ENCODE data around the gene SLC5A12. TPM values are rescaled to one million over a fixed set of nuclear protein-coding genes. Genes with fewer than 3 reads are reported as not detected.
"Not testable (repeated sequence)": the region's sequence is repeated elsewhere in the genome, so short reads cannot be mapped to it uniquely, and the experiment has no call there.

Gene SLC5A12
- total RNA-seq, 1 experiment from 2014 or later: not detected

DNA sequence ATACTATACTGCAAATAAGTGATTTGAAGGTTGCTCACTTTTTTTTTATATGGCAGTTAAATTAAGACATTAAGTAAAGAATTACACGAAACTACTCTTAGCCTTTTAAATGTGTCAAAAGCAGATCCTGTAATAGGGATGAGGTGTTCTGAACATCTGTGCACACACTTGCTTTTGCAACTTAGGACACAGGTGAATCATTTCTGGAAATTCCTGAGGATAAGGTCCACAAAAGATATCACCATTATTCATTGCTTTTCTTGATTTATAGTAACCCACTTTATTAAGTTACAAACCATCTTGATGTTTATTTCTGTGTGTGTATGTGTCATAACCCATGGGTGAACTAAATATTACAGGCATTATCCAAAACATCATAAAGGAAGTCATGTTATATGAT, 55.9 kb downstream of the SLC5A12 start:
- Histone ChIP-seq H3K27me3 (ENCODE audit: low read length) (no peaks in the 10 kb centered on the region), H3K36me3 (ENCODE audit: insufficient read depth, low read length) (no peaks in the 10 kb centered on the region), H3K9ac (ENCODE audit: low read length) (no peak overlapping the region), H3K4me3 (ENCODE audit: low read length) (no peak overlapping the region), H4K20me1 (ENCODE audit: insufficient read depth, low read depth, low read length) (no peaks in the 10 kb centered on the region), H2AFZ (ENCODE audit: low read length) (no peak overlapping the region), H3K9me3 (ENCODE audit: low read length) (no peaks in the 10 kb centered on the region), H3K27ac (ENCODE audit: low read length) (no peak overlapping the region), H3K4me2 (ENCODE audit: low read depth, low read length, poor library complexity, severe bottlenecking) (no peak overlapping the region), H3K4me1 (ENCODE audit: low read length) (no peaks in the 10 kb centered on the region), H3K9me2 (replicated peaks; ENCODE audit: insufficient read depth, low read length) (no peaks in the 10 kb centered on the region), H3K79me2 (ENCODE audit: low read length) (no peaks in the 10 kb centered on the region)
- DNase-seq: no peak

DNA sequence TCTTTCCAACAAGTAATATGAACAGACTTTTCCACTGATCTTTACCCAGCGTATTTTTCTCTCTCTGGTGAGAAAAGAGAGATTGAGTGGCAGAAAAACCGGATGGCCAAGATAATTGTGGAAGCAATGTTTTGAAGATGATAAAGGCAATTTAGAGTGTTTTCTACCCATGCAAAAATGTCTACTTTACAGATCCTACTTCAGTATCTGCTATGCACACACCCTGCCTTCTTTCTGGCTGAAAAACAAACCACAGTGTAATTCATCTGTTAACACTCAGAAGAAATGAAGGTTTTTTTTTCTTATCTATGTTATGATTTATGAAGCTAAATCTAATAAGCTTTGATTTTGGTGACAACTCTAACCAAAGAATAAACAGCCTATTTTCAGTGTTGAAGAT, 56.8 kb downstream of the SLC5A12 start:
- H3K4me1 ChIP-seq (ENCODE audit: low read length): no peaks in the 10 kb centered on the region
- DNase-seq: no peak

DNA sequence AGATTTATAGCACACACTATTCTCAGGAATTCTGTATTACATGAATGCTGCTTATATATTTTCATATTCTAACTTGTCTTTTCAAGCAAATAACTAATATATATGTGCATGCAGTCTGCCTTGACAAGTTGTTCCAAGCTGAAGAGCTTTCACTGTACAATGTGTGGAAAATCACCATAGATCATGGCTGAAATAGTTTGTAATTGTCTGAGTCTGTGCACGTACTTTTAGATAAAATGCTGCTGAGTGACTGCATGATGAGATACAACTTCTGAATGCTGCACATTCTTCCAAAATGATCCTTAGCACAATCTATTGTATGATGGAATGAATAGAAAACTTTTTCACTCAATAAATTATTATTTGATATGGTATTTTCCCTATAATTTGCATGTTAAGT, 58.9 kb downstream of the SLC5A12 start:
- H3K9me2 ChIP-seq (replicated peaks; ENCODE audit: insufficient read depth, low read length): no peaks in the 10 kb centered on the region
- no peak for DNase-seq
- no peaks in the 10 kb centered on the region for H3K9me3 ChIP-seq (ENCODE audit: low read length)
- H3K9ac ChIP-seq (ENCODE audit: low read length): no peak overlapping the region
- H3K4me3 ChIP-seq (ENCODE audit: low read length): no peak overlapping the region
- no peak overlapping the region for H3K4me2 ChIP-seq (ENCODE audit: low read depth, low read length, poor library complexity, severe bottlenecking)
- H3K27me3 ChIP-seq (ENCODE audit: low read length): no peaks in the 10 kb centered on the region
- no peak overlapping the region for H3K27ac ChIP-seq (ENCODE audit: low read length)
- H2AFZ ChIP-seq (ENCODE audit: low read length): no peak overlapping the region
- H3K79me2 ChIP-seq (ENCODE audit: low read length): no peaks in the 10 kb centered on the region
- no peaks in the 10 kb centered on the region for H4K20me1 ChIP-seq (ENCODE audit: insufficient read depth, low read depth, low read length)
- H3K36me3 ChIP-seq (ENCODE audit: insufficient read depth, low read length): no peaks in the 10 kb centered on the region
- no peaks in the 10 kb centered on the region for H3K4me1 ChIP-seq (ENCODE audit: low read length)

More for the DNA sequence above, 56.8 kb downstream of the SLC5A12 start:
- Histone ChIP-seq H3K9me3 (ENCODE audit: low read length) (no peaks in the 10 kb centered on the region), H2AFZ (ENCODE audit: low read length) (no peak overlapping the region), H3K27me3 (ENCODE audit: low read length) (no peaks in the 10 kb centered on the region), H3K4me3 (ENCODE audit: low read length) (no peak overlapping the region), H3K79me2 (ENCODE audit: low read length) (no peaks in the 10 kb centered on the region), H3K27ac (ENCODE audit: low read length) (no peak overlapping the region), H3K4me2 (ENCODE audit: low read depth, low read length, poor library complexity, severe bottlenecking) (no peak overlapping the region), H3K9me2 (replicated peaks; ENCODE audit: insufficient read depth, low read length) (no peaks in the 10 kb centered on the region), H3K36me3 (ENCODE audit: insufficient read depth, low read length) (no peaks in the 10 kb centered on the region), H4K20me1 (ENCODE audit: insufficient read depth, low read depth, low read length) (no peaks in the 10 kb centered on the region), H3K9ac (ENCODE audit: low read length) (no peak overlapping the region)

DNA sequence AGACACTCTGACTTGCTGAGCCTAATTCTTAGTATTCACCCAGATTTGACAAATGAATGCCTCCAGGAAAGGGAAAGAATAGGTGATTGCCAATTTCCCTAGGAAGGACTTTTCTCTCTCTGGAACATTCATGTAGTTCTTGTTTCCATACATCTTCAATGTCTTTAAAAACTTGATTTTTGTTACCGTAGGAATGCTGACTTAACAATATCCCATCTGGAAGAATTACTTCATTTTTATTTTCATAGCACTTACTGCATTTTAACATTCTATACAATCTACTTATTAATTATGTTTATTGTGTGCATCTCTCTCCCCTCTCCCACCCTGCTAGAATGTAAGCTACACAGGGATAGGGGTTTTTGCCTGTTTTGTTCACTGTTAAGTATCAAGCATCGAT, 66.6 kb downstream of the SLC5A12 start:
- no peak for DNase-seq
- H3K9me3 ChIP-seq (ENCODE audit: low read length): no peaks in the 10 kb centered on the region
- no peaks in the 10 kb centered on the region for H4K20me1 ChIP-seq (ENCODE audit: insufficient read depth, low read depth, low read length)
- H3K27ac ChIP-seq (ENCODE audit: low read length): no peak overlapping the region
- H3K4me1 ChIP-seq (ENCODE audit: low read length): no peaks in the 10 kb centered on the region
- H3K9ac ChIP-seq (ENCODE audit: low read length): no peak overlapping the region
- H2AFZ ChIP-seq (ENCODE audit: low read length): no peak overlapping the region
- H3K9me2 ChIP-seq (replicated peaks; ENCODE audit: insufficient read depth, low read length): no peaks in the 10 kb centered on the region
- no peaks in the 10 kb centered on the region for H3K36me3 ChIP-seq (ENCODE audit: insufficient read depth, low read length)
- no peaks in the 10 kb centered on the region for H3K79me2 ChIP-seq (ENCODE audit: low read length)
- H3K4me3 ChIP-seq (ENCODE audit: low read length): no peak overlapping the region
- H3K27me3 ChIP-seq (ENCODE audit: low read length): no peaks in the 10 kb centered on the region
- H3K4me2 ChIP-seq (ENCODE audit: low read depth, low read length, poor library complexity, severe bottlenecking): no peak overlapping the region

DNA sequence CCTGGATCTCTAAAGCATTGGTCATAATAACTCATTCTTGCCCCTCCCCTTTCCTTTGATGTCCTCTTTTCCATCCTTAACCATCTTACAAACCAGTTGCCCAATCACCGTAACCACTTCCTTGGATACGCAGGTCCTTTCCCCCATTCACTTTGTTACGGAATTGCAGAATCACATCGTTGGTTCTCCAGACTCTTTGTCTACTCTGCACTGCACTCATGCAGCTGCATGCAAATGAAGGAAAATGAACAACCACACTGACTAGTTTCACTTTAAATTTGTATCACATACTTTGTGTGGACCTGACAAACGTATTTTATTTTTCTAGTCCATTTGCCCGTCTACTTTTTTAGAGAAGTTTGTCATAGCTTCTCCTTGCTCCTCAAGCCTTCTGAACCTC, 69.9 kb downstream of the SLC5A12 start:
- H3K4me3 ChIP-seq (ENCODE audit: low read length): no peak overlapping the region

DNA sequence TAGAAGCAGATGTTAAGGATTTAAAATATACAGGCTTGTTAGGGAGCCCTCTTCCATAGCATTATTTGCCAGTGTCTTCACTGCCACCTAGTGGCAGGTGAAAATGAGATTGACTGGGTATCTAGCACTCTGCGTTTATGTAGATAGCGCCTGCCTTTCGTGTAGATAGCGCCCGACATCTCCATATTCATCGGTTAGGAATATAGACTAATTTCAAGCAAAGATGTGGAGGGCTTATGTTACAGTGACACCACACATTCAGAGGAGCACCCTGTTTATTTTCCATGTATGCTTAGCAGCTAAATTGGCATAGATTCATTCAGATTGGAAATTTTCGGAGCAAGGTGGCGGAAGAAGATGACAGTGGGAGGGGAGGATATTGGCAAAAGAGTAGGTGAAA, 72.0 kb downstream of the SLC5A12 start:
- Histone ChIP-seq H2AFZ (ENCODE audit: low read length) (no peak overlapping the region), H4K20me1 (ENCODE audit: insufficient read depth, low read depth, low read length) (no peaks in the 10 kb centered on the region), H3K4me1 (ENCODE audit: low read length) (no peaks in the 10 kb centered on the region), H3K79me2 (ENCODE audit: low read length) (no peaks in the 10 kb centered on the region), H3K4me3 (ENCODE audit: low read length) (no peak overlapping the region), H3K9me2 (replicated peaks; ENCODE audit: insufficient read depth, low read length) (no peaks in the 10 kb centered on the region), H3K36me3 (ENCODE audit: insufficient read depth, low read length) (no peaks in the 10 kb centered on the region), H3K9ac (ENCODE audit: low read length) (no peak overlapping the region), H3K9me3 (ENCODE audit: low read length) (no peaks in the 10 kb centered on the region), H3K27me3 (ENCODE audit: low read length) (no peaks in the 10 kb centered on the region), H3K4me2 (ENCODE audit: low read depth, low read length, poor library complexity, severe bottlenecking) (no peak overlapping the region), H3K27ac (ENCODE audit: low read length) (no peak overlapping the region)
- DNase-seq: peak; percentile 85

More for the DNA sequence above, 69.9 kb downstream of the SLC5A12 start:
- no peaks in the 10 kb centered on the region for H3K27me3 ChIP-seq (ENCODE audit: low read length)
- H3K27ac ChIP-seq (ENCODE audit: low read length): no peak overlapping the region
- no peaks in the 10 kb centered on the region for H3K9me3 ChIP-seq (ENCODE audit: low read length)
- H2AFZ ChIP-seq (ENCODE audit: low read length): no peak overlapping the region
- H4K20me1 ChIP-seq (ENCODE audit: insufficient read depth, low read depth, low read length): no peaks in the 10 kb centered on the region
- DNase-seq: no peak
- H3K9me2 ChIP-seq (replicated peaks; ENCODE audit: insufficient read depth, low read length): no peaks in the 10 kb centered on the region
- H3K79me2 ChIP-seq (ENCODE audit: low read length): no peaks in the 10 kb centered on the region
- no peaks in the 10 kb centered on the region for H3K4me1 ChIP-seq (ENCODE audit: low read length)
- H3K36me3 ChIP-seq (ENCODE audit: insufficient read depth, low read length): no peaks in the 10 kb centered on the region
- no peak overlapping the region for H3K4me2 ChIP-seq (ENCODE audit: low read depth, low read length, poor library complexity, severe bottlenecking)
- H3K9ac ChIP-seq (ENCODE audit: low read length): no peak overlapping the region

DNA sequence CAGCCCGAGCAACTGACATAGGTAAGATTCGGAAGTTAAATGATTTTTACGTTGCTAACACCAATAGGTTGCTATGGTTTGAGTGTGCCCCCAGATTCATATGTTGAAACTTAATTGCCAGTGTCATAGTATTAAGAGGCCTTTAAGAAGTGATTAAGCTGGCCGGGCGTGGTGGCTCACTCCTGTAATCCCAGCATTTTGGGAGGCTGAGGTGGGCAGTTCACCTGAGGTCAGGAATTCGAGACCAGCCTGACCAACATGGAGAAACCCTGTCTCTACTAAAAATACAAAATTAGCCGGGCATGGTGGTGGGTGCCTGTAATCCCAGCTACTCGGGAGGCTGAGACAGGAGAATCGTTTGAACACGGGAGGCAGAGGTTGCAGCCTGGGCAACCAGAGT, 78.5 kb downstream of the SLC5A12 start:
- H2AFZ ChIP-seq (ENCODE audit: low read length); H3K4me2 ChIP-seq (ENCODE audit: low read depth, low read length, poor library complexity, severe bottlenecking); H3K4me1 ChIP-seq (ENCODE audit: low read length); H4K20me1 ChIP-seq (ENCODE audit: insufficient read depth, low read depth, low read length); H3K9me2 ChIP-seq (replicated peaks; ENCODE audit: insufficient read depth, low read length); H3K4me3 ChIP-seq (ENCODE audit: low read length); H3K27ac ChIP-seq (ENCODE audit: low read length); H3K79me2 ChIP-seq (ENCODE audit: low read length); H3K9me3 ChIP-seq (ENCODE audit: low read length); H3K36me3 ChIP-seq (ENCODE audit: insufficient read depth, low read length); DNase-seq; H3K9ac ChIP-seq (ENCODE audit: low read length); H3K27me3 ChIP-seq (ENCODE audit: low read length): not testable (repeated sequence)

DNA sequence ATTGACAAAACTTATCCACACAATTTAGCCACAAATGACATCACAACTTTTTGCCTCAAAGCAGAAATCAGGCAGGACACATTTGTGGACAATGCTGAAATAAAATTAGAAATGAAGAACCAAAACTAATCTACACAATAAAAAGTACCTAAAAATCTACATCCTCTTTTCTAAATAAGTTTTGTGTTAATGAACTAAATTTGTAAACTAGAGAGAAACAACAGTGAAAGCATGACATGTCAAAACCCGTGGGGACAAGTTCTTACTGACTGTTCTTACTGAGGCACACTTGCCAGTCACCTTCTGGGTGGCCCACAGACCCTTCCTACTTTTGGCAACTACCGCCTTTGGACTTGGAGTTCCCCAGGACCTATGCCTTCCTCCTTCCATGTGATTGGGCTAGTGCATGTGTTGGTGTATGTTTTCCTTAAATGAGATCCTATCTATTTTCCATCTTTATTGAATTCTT, 89.1 kb downstream of the SLC5A12 start:
- Histone ChIP-seq H3K27me3 (ENCODE audit: low read length) (no peaks in the 10 kb centered on the region), H3K4me1 (ENCODE audit: low read length) (no peaks in the 10 kb centered on the region), H3K36me3 (ENCODE audit: insufficient read depth, low read length) (no peaks in the 10 kb centered on the region), H3K9me3 (ENCODE audit: low read length) (no peaks in the 10 kb centered on the region), H3K9ac (ENCODE audit: low read length) (no peak overlapping the region), H4K20me1 (ENCODE audit: insufficient read depth, low read depth, low read length) (no peaks in the 10 kb centered on the region), H3K4me2 (ENCODE audit: low read depth, low read length, poor library complexity, severe bottlenecking) (no peak overlapping the region), H3K9me2 (replicated peaks; ENCODE audit: insufficient read depth, low read length) (no peaks in the 10 kb centered on the region), H3K79me2 (ENCODE audit: low read length) (no peaks in the 10 kb centered on the region), H3K4me3 (ENCODE audit: low read length) (no peak overlapping the region), H2AFZ (ENCODE audit: low read length) (no peak overlapping the region), H3K27ac (ENCODE audit: low read length) (no peak overlapping the region)
- DNase-seq: no peak

DNA sequence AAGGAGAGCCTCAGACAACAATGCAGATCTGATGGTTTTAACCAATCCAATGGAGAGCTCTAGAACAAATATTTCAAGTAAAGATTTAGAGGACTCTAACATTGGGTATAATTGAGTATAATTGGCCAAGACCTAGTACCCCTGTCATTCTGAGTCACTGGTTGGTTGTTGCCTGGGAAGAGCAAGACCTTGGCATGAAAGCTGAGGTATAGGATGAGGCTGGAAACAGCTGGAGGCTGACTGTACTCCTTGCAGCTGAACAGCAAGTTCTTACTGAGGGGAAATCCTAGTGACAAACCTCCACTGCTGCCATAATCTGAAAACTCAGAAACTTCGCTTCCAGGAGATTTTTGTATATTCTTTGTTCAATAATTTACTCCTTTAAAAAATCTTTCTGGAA, 95.5 kb downstream of the SLC5A12 start:
- Histone ChIP-seq H3K4me2 (ENCODE audit: low read depth, low read length, poor library complexity, severe bottlenecking) (no peak overlapping the region), H3K27ac (ENCODE audit: low read length) (no peak overlapping the region), H3K79me2 (ENCODE audit: low read length) (no peaks in the 10 kb centered on the region), H2AFZ (ENCODE audit: low read length) (no peak overlapping the region), H3K4me1 (ENCODE audit: low read length) (no peaks in the 10 kb centered on the region), H4K20me1 (ENCODE audit: insufficient read depth, low read depth, low read length) (no peaks in the 10 kb centered on the region), H3K9me2 (replicated peaks; ENCODE audit: insufficient read depth, low read length) (no peaks in the 10 kb centered on the region), H3K4me3 (ENCODE audit: low read length) (no peak overlapping the region), H3K36me3 (ENCODE audit: insufficient read depth, low read length) (no peaks in the 10 kb centered on the region), H3K9ac (ENCODE audit: low read length) (no peak overlapping the region), H3K9me3 (ENCODE audit: low read length) (no peaks in the 10 kb centered on the region), H3K27me3 (ENCODE audit: low read length) (no peaks in the 10 kb centered on the region)
- DNase-seq: no peak

Data from Karpas-422 (cell line).